ENCODE data around the gene R3HCC1L.

Gene R3HCC1L

DNA sequence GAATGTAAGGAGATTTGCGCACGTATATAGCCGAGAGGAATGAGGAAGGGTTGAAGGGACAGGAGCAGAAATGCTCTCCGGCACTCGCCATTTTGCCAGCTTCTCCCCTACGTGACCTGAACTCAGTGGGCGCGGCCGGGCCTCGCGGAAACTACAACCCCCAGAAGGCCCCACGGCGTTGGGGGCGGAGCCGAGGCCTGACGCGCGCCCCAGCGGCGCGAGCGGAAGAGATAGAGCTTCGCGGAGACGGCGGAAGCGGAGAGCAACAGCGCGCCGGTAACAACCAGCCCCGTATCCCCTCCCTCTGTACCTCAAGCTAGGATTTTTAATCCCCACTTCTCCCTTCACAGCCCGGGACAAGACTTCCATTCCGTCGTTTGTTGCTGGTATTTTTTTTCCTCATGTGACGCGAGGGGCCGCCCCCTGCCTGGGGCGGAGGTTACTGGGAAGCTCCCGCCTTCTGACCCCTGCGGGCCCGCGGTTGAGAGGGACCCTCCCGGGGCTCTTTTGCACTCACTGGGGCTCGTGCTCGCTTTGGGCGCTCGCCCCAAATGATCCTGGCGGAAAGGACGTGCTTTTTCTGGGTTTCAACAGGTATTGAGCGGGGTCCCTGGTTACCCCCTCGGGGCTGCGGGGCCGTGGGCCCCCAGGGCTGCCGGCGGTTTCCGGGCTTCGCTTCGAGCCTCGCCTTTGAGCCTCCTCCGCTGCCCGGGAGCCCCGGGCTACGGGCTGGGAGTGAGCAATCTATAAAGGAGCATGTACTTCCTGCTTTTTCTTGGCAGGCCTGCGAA lies at the start of gene R3HCC1L:
Gene R3HCC1L, plus strand, starts transcription at position 227 of the 791 bp plus-strand sequence. CDS start 73,458 bp downstream, outside the sequence.
- Histone ChIP-seq H3K9ac (peak within 1 kb of the TSS; percentile 91 to 98 (median 95)), H3K27me3 (no peaks in the 10 kb centered on the region), H3K4me2 (peak within 1 kb of the TSS; percentile 65 to 95 (median 86)), H3K4me3 (peak within 1 kb of the TSS; percentile 79 to 95 (median 90)), H3K27ac (peak within 1 kb of the TSS; percentile 91 to 99 (median 96)), H3K4me1 (peaks cover 31 to 54% (median 40%) of the 10 kb centered on the region in 10 experiments), H3K36me3 (peaks cover 0 to 15% (median 6%) of the 10 kb centered on the region in 11 experiments; a peak in 7 of 22 replicates), H4K20me1 (peaks cover 0 to 36% (median 21%) of the 10 kb centered on the region in 11 experiments; a peak in 13 of 22 replicates), H3K9me3 (replicated peaks in 1 of 11) (peaks cover 16 to 33% (median 28%) of the 10 kb centered on the region in 11 experiments)
- TF ChIP-seq Cebpa-rat (IDR thresholded peaks at IDR 0.05) = no peak

DNA sequence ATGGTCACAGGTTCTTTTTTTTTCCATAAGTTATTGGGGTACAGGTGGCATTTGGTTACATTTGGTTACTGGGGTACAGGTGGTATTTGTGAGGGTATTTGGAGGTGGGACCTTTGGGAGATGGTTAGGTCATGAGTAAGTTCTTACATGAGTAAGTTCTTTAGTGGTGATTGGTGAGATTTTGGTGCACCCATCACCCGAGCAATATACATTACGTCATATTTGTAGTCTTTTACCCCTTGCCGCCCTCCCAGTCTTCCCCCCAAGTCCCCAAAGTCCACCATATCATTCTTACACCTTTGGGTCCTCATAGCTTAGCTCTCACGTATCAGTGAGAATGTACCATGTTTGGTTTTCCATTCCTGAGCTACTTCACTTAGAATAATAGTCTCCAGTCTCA lies 49.2 kb upstream of the R3HCC1L start:
- no peaks in the 10 kb centered on the region for H3K9me3 ChIP-seq (replicated peaks in 1 of 11)
- H3K4me3 ChIP-seq = no peak overlapping the region

DNA sequence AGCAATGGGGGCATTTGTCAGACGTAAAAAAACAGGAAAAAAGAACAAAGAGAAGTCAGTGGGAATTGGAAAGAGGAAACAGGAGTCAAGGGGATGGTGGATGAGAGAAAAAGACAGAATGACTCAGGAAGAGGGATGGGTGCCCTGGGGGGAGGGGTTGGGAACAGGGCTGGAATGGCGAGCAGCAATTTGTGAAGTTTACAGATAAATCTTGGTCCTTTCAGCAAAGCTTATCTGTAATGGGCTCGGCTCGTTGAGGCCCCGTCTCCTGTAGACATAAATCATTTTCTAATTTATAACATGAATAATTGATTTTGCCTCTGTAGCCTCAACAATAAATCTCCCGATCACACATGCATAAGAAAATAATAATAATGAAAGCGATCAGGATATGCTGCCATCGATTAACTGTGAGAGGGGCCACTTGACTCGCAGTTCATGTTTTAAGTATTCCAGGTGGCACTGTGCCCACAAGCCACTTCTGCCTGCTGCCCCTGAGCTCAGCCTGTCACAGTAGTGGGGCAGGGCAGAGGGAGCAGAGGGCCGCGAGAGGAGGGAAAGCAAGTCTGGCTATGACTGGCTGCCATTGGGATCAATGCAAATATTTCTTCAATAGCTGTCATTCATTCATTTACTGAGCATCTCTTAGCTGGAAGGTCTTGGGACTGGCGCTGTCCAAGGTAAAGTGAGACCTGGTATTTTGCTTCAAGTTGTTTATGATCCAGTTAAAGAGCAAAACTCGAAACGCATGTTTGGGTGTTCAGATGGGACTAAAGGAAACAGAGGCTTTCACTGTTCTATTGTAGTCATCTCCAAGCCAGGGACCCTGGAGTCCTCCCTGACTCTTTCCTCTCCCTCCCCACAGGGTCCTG lies 47.4 kb upstream of the R3HCC1L start:
- no peak for TF ChIP-seq Cebpa-rat (IDR thresholded peaks at IDR 0.05)
- 0 out of 22 replicates have a peak, but pooled peaks cover 0 to 3% (median 0%) of the 10 kb centered on the region in 11 experiments for H3K9me3 ChIP-seq (replicated peaks in 1 of 11)

More for the DNA sequence above, 49.2 kb upstream of the R3HCC1L start:
- Histone ChIP-seq H3K27ac (no peak overlapping the region), H3K4me1 (peaks cover 36 to 87% (median 56%) of the 10 kb centered on the region in 10 experiments), H3K27me3 (no peaks in the 10 kb centered on the region), H4K20me1 (no peaks in the 10 kb centered on the region), H3K36me3 (no peaks in the 10 kb centered on the region), H3K9ac (no peak overlapping the region), H3K4me2 (no peak overlapping the region)
- TF ChIP-seq Cebpa-rat (IDR thresholded peaks at IDR 0.05) = no peak

DNA sequence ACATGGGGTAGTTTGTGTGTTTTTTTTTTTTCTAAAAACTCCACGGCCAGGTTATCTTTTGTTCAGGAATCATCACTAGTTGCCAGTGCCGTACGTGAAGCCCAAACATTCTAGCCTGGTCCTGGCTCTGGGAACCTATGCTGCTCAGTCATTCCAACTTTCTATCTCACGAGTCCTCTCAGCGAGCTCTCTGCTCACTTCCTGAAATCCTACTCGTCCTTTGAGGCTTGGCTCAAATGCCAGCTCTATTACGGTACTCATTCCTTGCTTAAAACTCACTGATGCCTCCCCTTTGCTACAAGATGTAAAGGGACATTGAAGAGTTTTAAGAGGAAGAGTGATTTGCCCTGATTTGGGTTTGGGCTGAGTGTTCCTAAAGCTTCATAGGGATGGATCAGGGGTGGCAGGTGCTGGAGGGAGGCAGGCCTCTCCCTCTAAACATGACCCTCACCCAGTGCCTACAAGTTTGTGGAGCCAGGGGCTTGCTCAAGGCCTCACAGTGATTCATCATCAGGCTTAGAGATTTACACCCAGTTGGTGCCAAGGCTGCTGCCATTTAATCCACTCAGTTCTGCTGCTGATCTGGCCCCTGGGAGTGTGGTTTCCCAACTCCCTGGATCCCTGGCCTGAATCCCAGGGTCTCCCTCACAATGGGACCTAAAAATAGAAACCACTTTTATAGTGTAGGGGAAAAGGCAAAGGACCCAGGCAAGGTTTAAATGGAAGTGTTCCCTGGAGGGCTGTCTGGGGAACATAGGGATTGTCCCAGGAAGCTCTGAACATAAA lies 46.1 kb upstream of the R3HCC1L start:
- peak overlapping the region in 1 of 10 experiments; percentile 20; a peak in 1 of 20 replicates for H3K4me3 ChIP-seq
- peak overlapping the region; percentile 38 to 89 (median 76); a peak in 20 of 22 replicates for H3K4me2 ChIP-seq
- no peaks in the 10 kb centered on the region for H3K27me3 ChIP-seq
- H3K36me3 ChIP-seq = no peaks in the 10 kb centered on the region
- H3K9me3 ChIP-seq (replicated peaks in 1 of 11) = 0 out of 22 replicates have a peak, but pooled peaks cover 0 to 5% (median 0%) of the 10 kb centered on the region in 11 experiments
- H4K20me1 ChIP-seq = no peaks in the 10 kb centered on the region
- H3K9ac ChIP-seq = no peak overlapping the region; a peak in 1 of 22 replicates
- no peak for TF ChIP-seq Cebpa-rat (IDR thresholded peaks at IDR 0.05)
- H3K27ac ChIP-seq = peak overlapping the region in 9 of 11 experiments; percentile 13 to 94 (median 90); a peak in 15 of 22 replicates
- peaks cover 38 to 89% (median 56%) of the 10 kb centered on the region in 10 experiments for H3K4me1 ChIP-seq

More for the DNA sequence above, 47.4 kb upstream of the R3HCC1L start:
- Histone ChIP-seq H3K27me3 (no peaks in the 10 kb centered on the region), H3K4me2 (peak overlapping the region in 6 of 11 experiments; percentile 36 to 89 (median 78); a peak in 11 of 22 replicates), H3K4me3 (no peak overlapping the region), H3K9ac (no peak overlapping the region), H3K4me1 (peaks cover 36 to 87% (median 55%) of the 10 kb centered on the region in 10 experiments), H3K36me3 (no peaks in the 10 kb centered on the region), H3K27ac (peak overlapping the region in 6 of 11 experiments; percentile 3 to 94 (median 92); a peak in 9 of 22 replicates), H4K20me1 (no peaks in the 10 kb centered on the region)

DNA sequence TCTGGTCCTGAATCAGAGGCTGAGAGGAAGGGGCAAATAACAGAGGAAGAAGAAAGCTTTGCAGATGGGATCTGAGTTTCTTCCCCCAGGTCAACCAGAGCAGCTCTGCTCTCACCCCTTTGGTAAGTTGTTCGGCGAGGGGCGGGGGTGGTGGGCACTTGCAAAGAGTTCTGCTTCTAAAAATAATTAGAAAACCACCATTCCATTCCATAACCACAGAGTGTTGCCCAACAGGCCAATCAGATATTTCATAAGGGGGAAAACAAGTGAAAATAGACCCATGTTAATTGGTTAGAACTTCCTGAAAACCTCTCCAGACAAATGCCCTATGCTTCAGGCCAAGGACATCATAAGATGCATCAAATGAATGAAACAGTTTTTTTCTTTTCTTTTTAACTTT lies 43.6 kb upstream of the R3HCC1L start:
- Histone ChIP-seq H4K20me1 (no peaks in the 10 kb centered on the region), H3K27ac (peak overlapping the region in 9 of 11 experiments; percentile 74 to 94 (median 90); a peak in 18 of 22 replicates), H3K9me3 (replicated peaks in 1 of 11) (0 out of 22 replicates have a peak, but pooled peaks cover 0 to 5% (median 0%) of the 10 kb centered on the region in 11 experiments), H3K27me3 (no peaks in the 10 kb centered on the region), H3K4me3 (peak overlapping the region in 2 of 10 experiments; percentile 8 to 36; a peak in 1 of 20 replicates), H3K4me1 (peaks cover 38 to 83% (median 56%) of the 10 kb centered on the region in 10 experiments), H3K36me3 (no peaks in the 10 kb centered on the region), H3K9ac (peak overlapping the region in 9 of 11 experiments; percentile 48 to 79 (median 75); a peak in 17 of 22 replicates), H3K4me2 (peak overlapping the region; percentile 62 to 89 (median 76))
- peak in 10 of 11 experiments; percentile 40 to 99 (median 86); a peak in 18 of 22 replicates for TF ChIP-seq Cebpa-rat (IDR thresholded peaks at IDR 0.05)

DNA sequence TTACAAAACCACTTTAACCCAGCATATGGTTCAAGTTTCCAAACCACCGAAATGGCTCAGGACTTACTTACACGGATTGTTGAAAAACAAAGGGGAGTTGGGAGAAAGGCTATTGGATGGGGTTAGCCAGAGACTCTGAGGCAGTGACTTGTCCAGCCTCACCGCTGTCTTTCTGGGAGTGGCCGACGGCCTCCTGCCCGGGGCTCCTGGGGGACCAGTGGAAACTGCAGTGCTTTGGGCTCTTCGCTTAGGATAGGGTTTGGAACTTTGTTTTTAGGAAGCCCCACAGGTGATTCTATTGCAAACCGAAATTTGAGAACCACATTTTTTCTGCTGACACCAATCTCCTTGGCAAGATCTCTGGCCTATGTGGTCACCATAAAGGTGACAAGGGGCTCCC lies 38.1 kb upstream of the R3HCC1L start:
- no peak overlapping the region for H3K9ac ChIP-seq
- H3K4me2 ChIP-seq = no peak overlapping the region
- no peaks in the 10 kb centered on the region for H4K20me1 ChIP-seq
- TF ChIP-seq Cebpa-rat (IDR thresholded peaks at IDR 0.05) = no peak
- no peak overlapping the region for H3K27ac ChIP-seq
- H3K36me3 ChIP-seq = no peaks in the 10 kb centered on the region
- H3K4me3 ChIP-seq = no peak overlapping the region
- peaks cover 5 to 55% (median 17%) of the 10 kb centered on the region in 10 experiments for H3K4me1 ChIP-seq
- 0 out of 22 replicates have a peak, but pooled peaks cover 0 to 5% (median 0%) of the 10 kb centered on the region in 11 experiments for H3K9me3 ChIP-seq (replicated peaks in 1 of 11)
- H3K27me3 ChIP-seq = no peaks in the 10 kb centered on the region

DNA sequence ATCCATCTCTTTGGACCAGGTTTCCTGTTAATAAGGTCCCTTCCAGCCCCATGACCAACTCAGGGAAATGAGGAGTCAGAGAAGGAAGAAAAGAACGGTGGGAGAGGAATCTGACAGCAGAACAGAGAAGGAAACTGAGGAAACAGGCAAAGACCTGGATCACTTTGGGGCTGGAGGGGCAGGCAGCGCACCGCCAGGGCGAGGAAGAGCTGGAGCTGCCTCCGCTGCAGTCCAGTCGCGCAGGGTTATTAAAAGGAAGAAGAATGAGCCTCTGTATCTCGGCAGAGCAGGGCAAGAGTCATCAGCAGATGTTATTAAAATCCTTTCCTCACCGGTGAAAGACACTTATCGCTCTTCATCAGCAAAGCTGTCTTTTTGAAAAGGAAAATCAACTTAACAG lies 37.7 kb upstream of the R3HCC1L start:
- H3K9me3 ChIP-seq (replicated peaks in 1 of 11) = 0 out of 22 replicates have a peak, but pooled peaks cover 0 to 5% (median 0%) of the 10 kb centered on the region in 11 experiments

More for the DNA sequence above, 37.7 kb upstream of the R3HCC1L start:
- peaks cover under 1 to 51% (median 13%) of the 10 kb centered on the region in 10 experiments; a peak in 19 of 20 replicates for H3K4me1 ChIP-seq
- TF ChIP-seq Cebpa-rat (IDR thresholded peaks at IDR 0.05) = no peak
- no peak overlapping the region for H3K9ac ChIP-seq
- H3K36me3 ChIP-seq = no peaks in the 10 kb centered on the region
- no peaks in the 10 kb centered on the region for H3K27me3 ChIP-seq
- H3K4me2 ChIP-seq = peak overlapping the region in 1 of 11 experiments; percentile 28; a peak in 1 of 22 replicates
- no peak overlapping the region for H3K4me3 ChIP-seq
- H3K27ac ChIP-seq = peak overlapping the region in 1 of 11 experiments; percentile 3; a peak in 1 of 22 replicates
- no peaks in the 10 kb centered on the region for H4K20me1 ChIP-seq

Data from BLaER1 treated with 17β-estradiol and CSF1 and Interleukin-3, amounts not matched to agents 10 nM and 100 nM (cell line).